Activated CD8-positive, alpha-beta T cell treated with anti-CD3 and anti-CD28 coated beads, Interleukin-2, amount 10 ng/mL, durations not matched to agents 7 days and 5 days (primary cell): ENCODE measurements around the gene STK36. TPM values are rescaled to one million over a fixed set of nuclear protein-coding genes. Genes with fewer than 3 reads are reported as not detected.

Source experiments
- ATAC-seq: fragments of 150-1000 bp; cut with Tn5 transposase; one replicate; pipeline ENCODE4 v1.10.0; 2021; ENCODE audit warnings: moderate library complexity
- CTCF ChIA-PET: fragments of 350-600 bp; sonication (Branson Sonifier 250); formaldehyde crosslinking; loops from one replicate; lab custom pipeline; 2021; ENCODE audit warnings: antibody characterized with exemption; lab: Charles Lee
- POLR2A ChIA-PET: fragments of 350-600 bp; sonication (Branson Sonifier 250); formaldehyde crosslinking; loops from one replicate; lab custom pipeline; 2021; ENCODE audit warnings: antibody characterized with exemption; lab: Charles Lee
- DNase-seq: peaks from one replicate; pipeline ENCODE4 v3.0.0-alpha.2; 2020
- H3K27ac Mint-ChIP-seq: one replicate; pipeline ENCODE4 v1.8.0; 2021; ENCODE audit warnings: mild to moderate bottlenecking, mixed read lengths
- H3K27me3 Mint-ChIP-seq: one replicate; pipeline ENCODE4 v1.8.0; 2021; ENCODE audit warnings: low read depth, mixed read lengths
- H3K36me3 Mint-ChIP-seq: one replicate; pipeline ENCODE4 v1.8.0; 2021; ENCODE audit warnings: low read depth, mixed read lengths
- H3K4me1 Mint-ChIP-seq: one replicate; pipeline ENCODE4 v1.8.0; 2021; ENCODE audit warnings: low read depth, mixed read lengths
- H3K4me3 Mint-ChIP-seq: one replicate; pipeline ENCODE4 v1.8.0; 2021; ENCODE audit warnings: mild to moderate bottlenecking, mixed read lengths
- H3K9me3 Mint-ChIP-seq: one replicate; pipeline ENCODE4 v1.8.0; 2022; ENCODE audit warnings: mixed read lengths; ENCODE audit not compliant: insufficient read depth
- total RNA-seq, 2 experiments: library from RNA; stranded (reverse); gene quantifications; one replicate each; pipeline ENCODE4 v1.2.3, GENCODE V29; 2021

Gene STK36
- total RNA-seq, 2 experiments from 2014 or later, result 12.1 to 15.2 TPM

DNA sequence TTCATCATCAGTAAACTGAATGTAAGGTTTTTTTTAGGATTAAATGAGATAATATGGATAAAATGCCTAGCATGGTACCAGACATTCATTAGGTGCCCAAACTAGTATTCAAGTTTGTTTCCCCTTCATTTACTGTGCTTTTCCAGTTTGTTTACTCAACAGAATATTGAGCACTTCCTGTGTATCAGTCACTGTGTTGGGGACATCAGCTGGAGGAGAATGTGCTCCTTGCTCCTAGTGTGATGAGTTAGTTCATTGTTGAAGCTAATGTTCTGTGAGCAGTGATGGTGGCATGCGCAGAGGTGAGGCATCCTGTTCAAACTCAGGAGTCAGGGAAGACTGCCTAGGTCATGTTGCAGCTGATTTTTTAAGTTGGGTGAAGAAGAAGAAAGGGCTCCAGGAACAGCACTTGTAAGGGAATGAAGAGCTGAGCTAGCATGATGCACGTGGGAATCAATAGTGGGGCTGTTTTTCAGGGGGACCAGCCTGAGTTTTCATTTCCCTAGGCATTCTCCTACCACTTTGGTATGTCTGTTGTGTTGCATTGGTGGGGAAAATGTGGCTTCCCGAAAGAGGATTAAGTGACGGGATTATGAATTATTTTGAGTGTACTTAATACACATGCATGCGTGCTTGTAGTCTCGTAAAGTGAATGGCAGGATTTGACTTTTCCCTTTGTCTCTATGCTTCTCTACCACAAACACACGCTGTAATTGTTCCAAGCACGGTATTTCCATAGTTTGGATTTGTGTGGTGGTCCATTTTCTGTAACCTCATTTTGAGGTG is 62.5 kb downstream of the STK36 start:
- Mint-ChIP-seq H3K4me3 (no peak overlapping the region), H3K9me3 (no peaks in the 10 kb centered on the region), H3K4me1 (peaks cover 15% of the 10 kb centered on the region), H3K36me3 (peaks cover 19% of the 10 kb centered on the region), H3K27ac (no peak overlapping the region), H3K27me3 (no peaks in the 10 kb centered on the region)
- ATAC-seq (no peak), DNase-seq (no peak)
- ChIA-PET CTCF (interaction anchor here (0.9 to 1.3 kb wide), 3 partner anchors 24 to 113 kb away, joined by 3 to 5 read pairs (median 3); no protein-coding TSS in a partner anchor), POLR2A (no interaction called here)

DNA sequence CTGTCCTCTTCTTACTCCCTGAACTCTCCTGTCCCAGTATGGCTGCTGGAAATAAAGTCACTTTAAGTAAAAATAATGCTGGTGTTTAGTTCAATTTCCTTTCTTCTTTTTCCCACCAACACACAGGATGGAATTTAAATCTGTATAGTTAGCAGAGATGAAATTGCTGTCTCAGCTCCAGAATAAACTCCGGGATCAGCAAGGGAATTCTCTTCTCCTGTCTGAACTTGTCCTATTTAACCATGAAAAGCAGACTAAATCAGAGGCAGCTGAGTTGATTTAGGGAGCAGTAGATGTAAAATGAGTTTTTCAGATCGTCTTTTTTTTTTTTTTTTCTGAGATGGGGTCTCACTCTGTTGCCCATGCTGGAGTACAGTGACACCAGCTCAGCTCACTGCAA is 64.6 kb downstream of the STK36 start:
- H3K4me1 Mint-ChIP-seq, result peaks cover 15% of the 10 kb centered on the region
- peaks cover 20% of the 10 kb centered on the region for H3K36me3 Mint-ChIP-seq
- ChIA-PET CTCF (interaction anchor here (1.2 to 1.5 kb wide), 2 partner anchors 9 to 111 kb away, joined by 3 to 5 read pairs; no protein-coding TSS in a partner anchor), POLR2A (no interaction called here)
- no peak overlapping the region for H3K27ac Mint-ChIP-seq
- no peak overlapping the region for H3K4me3 Mint-ChIP-seq
- DNase-seq (no peak), ATAC-seq (no peak)
- H3K27me3 Mint-ChIP-seq, result no peaks in the 10 kb centered on the region
- H3K9me3 Mint-ChIP-seq, result no peaks in the 10 kb centered on the region

DNA sequence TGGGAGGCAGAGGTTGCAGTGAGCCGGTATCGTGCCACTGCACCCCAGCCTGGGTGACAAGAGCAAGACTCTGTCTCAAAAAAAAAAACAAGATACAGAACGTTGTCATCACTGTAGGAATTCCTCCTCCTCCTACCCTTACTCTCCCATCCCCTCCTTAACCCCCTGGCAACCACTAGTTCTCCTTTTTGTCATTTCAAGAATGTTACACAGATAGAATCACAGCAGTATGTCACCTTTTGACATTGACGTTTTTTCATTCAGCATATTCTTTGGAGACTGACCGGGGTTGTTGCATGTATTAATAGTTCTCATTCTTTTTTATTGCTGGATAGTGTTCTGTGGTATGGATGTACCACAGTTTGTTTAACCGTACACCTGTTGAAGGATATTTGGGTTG is 71.2 kb downstream of the STK36 start:
- Mint-ChIP-seq H3K4me1 (no peaks in the 10 kb centered on the region), H3K9me3 (no peaks in the 10 kb centered on the region), H3K36me3 (peaks cover 28% of the 10 kb centered on the region), H3K27me3 (no peaks in the 10 kb centered on the region), H3K4me3 (no peak overlapping the region), H3K27ac (no peak overlapping the region)
- ChIA-PET POLR2A (no interaction called here), CTCF (interaction anchor here (0.7 to 1.0 kb wide), 2 partner anchors 32 to 56 kb away, joined by 3 read pairs; partner anchors contain the start of gene TTLL4)
- DNase-seq (no peak), ATAC-seq (no peak)

DNA sequence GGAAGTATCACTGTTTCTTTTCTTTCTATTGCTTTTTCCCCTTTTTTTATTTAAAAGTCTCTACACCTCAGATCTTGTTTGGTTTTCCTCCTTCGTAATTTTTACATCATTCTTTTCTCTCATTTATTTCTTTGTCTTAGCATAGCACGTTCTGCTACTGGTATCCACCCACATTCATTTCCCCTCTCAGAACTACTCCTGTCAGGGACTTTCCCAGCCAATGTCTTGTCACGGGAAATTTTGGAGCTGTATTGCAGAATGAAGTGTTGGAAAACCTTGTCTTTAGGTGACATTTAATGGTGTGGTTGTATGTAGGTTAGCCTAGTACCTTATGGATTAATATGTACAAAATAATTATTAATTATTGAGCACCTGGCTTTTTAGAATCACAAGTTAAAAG is 72.7 kb downstream of the STK36 start:
- ChIA-PET POLR2A (no interaction called here), CTCF (interaction anchor here (1.0 kb wide), 1 partner anchor 285 kb away, joined by 3 read pairs; no protein-coding TSS in a partner anchor)
- Mint-ChIP-seq H3K36me3 (peaks cover 29% of the 10 kb centered on the region), H3K27me3 (no peaks in the 10 kb centered on the region), H3K27ac (no peak overlapping the region), H3K4me1 (no peaks in the 10 kb centered on the region), H3K4me3 (no peak overlapping the region), H3K9me3 (no peaks in the 10 kb centered on the region)
- DNase-seq (no peak), ATAC-seq (no peak)

DNA sequence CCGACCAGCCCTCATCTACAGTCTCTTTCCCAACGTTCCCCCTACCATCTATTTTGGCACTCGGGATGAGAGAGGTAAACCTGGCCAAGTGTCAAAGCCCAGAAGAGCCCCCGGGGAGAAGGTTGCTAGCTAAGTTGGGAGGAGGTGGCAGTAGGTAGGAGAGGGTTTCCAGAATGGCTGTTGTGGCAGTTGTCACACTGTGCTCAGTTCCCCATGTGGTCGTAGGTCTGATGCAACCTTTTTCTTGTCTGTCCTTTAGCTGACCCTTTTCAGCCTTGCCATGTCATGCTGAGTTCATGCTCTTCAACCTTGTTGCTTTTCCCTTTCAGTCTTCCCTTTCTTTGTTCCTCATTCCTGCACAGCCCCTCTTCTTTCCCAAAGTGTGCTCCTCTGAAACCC is 73.3 kb downstream of the STK36 start:
- ChIA-PET CTCF (interaction anchor here (1.0 to 2.5 kb wide), 2 partner anchors 102 to 285 kb away, joined by 3 to 8 read pairs; no protein-coding TSS in a partner anchor), POLR2A (no interaction called here)
- Mint-ChIP-seq H3K36me3 (peaks cover 29% of the 10 kb centered on the region), H3K27me3 (no peaks in the 10 kb centered on the region), H3K9me3 (no peaks in the 10 kb centered on the region), H3K4me3 (no peak overlapping the region), H3K27ac (no peak overlapping the region), H3K4me1 (no peaks in the 10 kb centered on the region)
- ATAC-seq (no peak), DNase-seq (no peak)

- H3K27ac Mint-ChIP-seq, result no peak overlapping the region
- CTCF ChIA-PET, result interaction anchor here (2.5 kb wide), 1 partner anchor 102 kb away, joined by 8 read pairs; no protein-coding TSS in a partner anchor
- no peak overlapping the region for H3K4me3 Mint-ChIP-seq
- no peak for ATAC-seq
- no peaks in the 10 kb centered on the region for H3K9me3 Mint-ChIP-seq
- POLR2A ChIA-PET, result interaction anchor here (0.7 kb wide), 1 partner anchor 35 kb away, joined by 3 read pairs; the partner anchor contains the start of gene TTLL4
- peaks cover 29% of the 10 kb centered on the region for H3K36me3 Mint-ChIP-seq
- no peaks in the 10 kb centered on the region for H3K4me1 Mint-ChIP-seq
- DNase-seq, result no peak
- no peaks in the 10 kb centered on the region for H3K27me3 Mint-ChIP-seq
Measured at GRCh38 chr2:218745559-218746469, 73.9 kb downstream of the STK36 start.

GRCh38 chr2:218746470-218746795 is 74.5 kb downstream of the STK36 start:
- Mint-ChIP-seq H3K36me3 (peaks cover 30% of the 10 kb centered on the region), H3K9me3 (no peaks in the 10 kb centered on the region), H3K27ac (no peak overlapping the region), H3K27me3 (no peaks in the 10 kb centered on the region), H3K4me3 (no peak overlapping the region), H3K4me1 (no peaks in the 10 kb centered on the region)
- POLR2A ChIA-PET, result interaction anchor here (0.7 kb wide), 1 partner anchor 36 kb away, joined by 3 read pairs; the partner anchor contains the start of gene TTLL4
- no peak for DNase-seq
- CTCF ChIA-PET, result interaction anchor here (2.5 kb wide), 1 partner anchor 101 kb away, joined by 8 read pairs; no protein-coding TSS in a partner anchor
- no peak for ATAC-seq

GRCh38 chr2:218746960-218747359 is 75.1 kb downstream of the STK36 start:
- H3K4me3 Mint-ChIP-seq, result no peak overlapping the region
- ChIA-PET CTCF (interaction anchor here (2.5 kb wide), 1 partner anchor 100 kb away, joined by 8 read pairs; no protein-coding TSS in a partner anchor), POLR2A (no interaction called here)
- no peak for DNase-seq
- no peaks in the 10 kb centered on the region for H3K27me3 Mint-ChIP-seq
- peaks cover 32% of the 10 kb centered on the region for H3K36me3 Mint-ChIP-seq
- H3K9me3 Mint-ChIP-seq, result no peaks in the 10 kb centered on the region
- ATAC-seq, result no peak
- no peak overlapping the region for H3K27ac Mint-ChIP-seq
- no peaks in the 10 kb centered on the region for H3K4me1 Mint-ChIP-seq

GRCh38 chr2:218748741-218749441 is 77.0 kb downstream of the STK36 start:
- no peak for ATAC-seq
- Mint-ChIP-seq H3K27me3 (no peaks in the 10 kb centered on the region), H3K4me3 (no peak overlapping the region), H3K4me1 (peaks cover 3% of the 10 kb centered on the region), H3K27ac (no peak overlapping the region), H3K9me3 (no peaks in the 10 kb centered on the region), H3K36me3 (peaks cover 44% of the 10 kb centered on the region)
- ChIA-PET CTCF (no interaction called here), POLR2A (no interaction called here)
- no peak for DNase-seq
